Esophagus muscularis mucosa (tissue), 3 donors: ENCODE results near the gene PIBF1.

ENCODE experiments used
- POLR2A ChIP-seq: fragments of 450-650 bp; IDR thresholded peaks from one replicate; pipeline ENCODE4 v1.6.1; 2017; ENCODE audit warnings: antibody characterized with exemption, moderate library complexity, mild to moderate bottlenecking, low read depth
- TF ChIP-seq, protein P1 (sequence below), 3 experiments: fragments of 200-600 bp in 2 of 3; fragments of 450-650 bp in 1 of 3; sonication (generic) in 2 of 3; IDR thresholded peaks; one replicate each; pipeline ENCODE4 v1.5.1; 2017 to 2019; ENCODE audit warnings: antibody characterized with exemption in 3 of 3, mild to moderate bottlenecking in 2 of 3, moderate library complexity in 1 of 3

GRCh38 chr13:72820898-72821279 is 39.0 kb downstream of the PIBF1 start:
- no peak for TF ChIP-seq POLR2A
- TF ChIP-seq, protein P1, sequence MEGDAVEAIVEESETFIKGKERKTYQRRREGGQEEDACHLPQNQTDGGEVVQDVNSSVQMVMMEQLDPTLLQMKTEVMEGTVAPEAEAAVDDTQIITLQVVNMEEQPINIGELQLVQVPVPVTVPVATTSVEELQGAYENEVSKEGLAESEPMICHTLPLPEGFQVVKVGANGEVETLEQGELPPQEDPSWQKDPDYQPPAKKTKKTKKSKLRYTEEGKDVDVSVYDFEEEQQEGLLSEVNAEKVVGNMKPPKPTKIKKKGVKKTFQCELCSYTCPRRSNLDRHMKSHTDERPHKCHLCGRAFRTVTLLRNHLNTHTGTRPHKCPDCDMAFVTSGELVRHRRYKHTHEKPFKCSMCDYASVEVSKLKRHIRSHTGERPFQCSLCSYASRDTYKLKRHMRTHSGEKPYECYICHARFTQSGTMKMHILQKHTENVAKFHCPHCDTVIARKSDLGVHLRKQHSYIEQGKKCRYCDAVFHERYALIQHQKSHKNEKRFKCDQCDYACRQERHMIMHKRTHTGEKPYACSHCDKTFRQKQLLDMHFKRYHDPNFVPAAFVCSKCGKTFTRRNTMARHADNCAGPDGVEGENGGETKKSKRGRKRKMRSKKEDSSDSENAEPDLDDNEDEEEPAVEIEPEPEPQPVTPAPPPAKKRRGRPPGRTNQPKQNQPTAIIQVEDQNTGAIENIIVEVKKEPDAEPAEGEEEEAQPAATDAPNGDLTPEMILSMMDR (IDR thresholded peaks at IDR 0.05): no peak
